IPS DF 4.7 (cell line): ENCODE measurements around the gene CFAP44.
"Not testable (repeated sequence)": the region's sequence is repeated elsewhere in the genome, so short reads cannot be mapped to it uniquely, and the experiment has no call there.

Source experiments
- DNase-seq: peaks from one replicate; pipeline ENCODE4 v3.0.0-alpha.2; 2013; ENCODE audit warnings: low spot score; ENCODE audit errors: extremely low read depth

Gene CFAP44

DNA sequence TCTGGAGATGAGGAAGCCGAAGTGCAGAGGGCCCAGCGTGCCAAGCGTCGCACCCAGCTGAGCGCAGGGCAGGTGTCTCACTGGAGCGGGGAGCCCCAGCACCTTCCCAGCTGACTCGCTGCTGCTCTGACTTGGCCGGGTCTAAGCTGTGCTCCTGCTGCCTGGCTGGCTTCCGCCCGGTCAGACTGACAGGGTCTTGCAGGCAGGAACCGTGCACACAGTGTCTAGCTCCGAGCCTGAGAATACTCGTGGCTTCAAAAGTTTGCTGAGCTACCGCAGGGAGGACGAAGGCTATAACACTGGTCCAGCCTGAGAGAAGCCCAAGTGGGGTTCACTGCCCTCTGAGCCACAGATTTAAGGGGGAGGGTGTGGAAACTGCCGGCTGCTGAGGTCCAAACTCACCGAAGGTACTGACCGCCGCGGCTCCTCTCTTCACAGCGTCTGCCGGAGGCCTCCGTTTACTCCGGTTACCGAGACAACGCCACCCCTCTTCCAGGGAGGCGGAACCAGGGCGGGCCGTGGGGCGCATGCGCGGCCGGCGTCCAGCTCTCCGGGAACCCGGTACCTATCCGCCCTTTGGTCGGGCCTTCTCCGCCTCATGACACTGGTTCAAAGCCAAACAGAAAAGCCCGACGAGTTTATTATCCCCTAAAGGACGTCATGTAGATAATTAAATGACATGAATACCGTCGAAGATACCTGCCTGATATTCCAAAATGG lies at the start of gene CFAP44:
Gene CFAP44, minus strand, starts transcription at position 443 of the 720 bp plus-strand sequence. CDS start 7,829 bp downstream, outside the sequence.
- peak; percentile 53 for DNase-seq

- DNase-seq, result no peak
Measured at GRCh38 chr3:113485161-113485609, 43.9 kb upstream of the CFAP44 start.

DNA sequence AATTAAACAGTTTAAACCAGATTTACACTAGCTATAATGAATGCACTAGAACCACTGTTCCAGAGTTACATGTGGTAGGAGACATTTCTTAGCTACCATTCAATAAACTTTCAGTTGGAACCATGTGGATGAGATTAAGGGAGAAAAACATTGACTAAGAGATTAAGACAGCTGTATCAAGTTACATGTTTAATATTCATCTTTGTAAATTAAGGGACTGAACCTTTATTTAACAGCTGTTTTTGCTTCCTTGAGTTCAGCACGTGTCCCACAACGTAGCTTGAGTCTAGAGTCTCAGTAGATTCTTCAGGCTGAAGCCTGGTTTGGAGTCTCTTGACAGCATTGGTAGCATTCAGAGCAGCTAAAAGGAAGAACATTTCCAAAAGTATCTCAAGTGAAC lies 27.2 kb upstream of the CFAP44 start:
- DNase-seq, result no peak

GRCh38 chr3:113461488-113461887 lies 20.2 kb upstream of the CFAP44 start:
- no peak for DNase-seq

DNA sequence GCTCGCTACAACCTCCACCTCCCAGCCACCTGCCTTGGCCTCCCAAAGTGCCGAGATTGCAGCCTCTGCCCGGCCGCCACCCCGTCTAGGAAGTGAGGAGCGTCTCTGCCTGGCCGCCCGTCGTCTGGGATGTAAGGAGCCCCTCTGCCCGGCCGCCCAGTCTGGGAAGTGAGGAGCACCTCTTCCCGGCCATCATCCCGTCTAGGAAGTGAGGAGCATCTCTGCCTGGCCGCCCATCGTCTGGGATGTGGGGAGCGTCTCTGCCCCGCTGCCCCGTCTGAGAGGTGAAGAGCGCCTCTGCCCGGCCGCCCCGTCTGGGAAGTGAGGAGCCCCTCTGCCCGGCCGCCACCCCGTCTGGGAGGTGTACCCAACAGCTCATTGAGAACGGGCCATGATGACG lies 17.3 kb upstream of the CFAP44 start:
- not testable (repeated sequence) for DNase-seq

DNA sequence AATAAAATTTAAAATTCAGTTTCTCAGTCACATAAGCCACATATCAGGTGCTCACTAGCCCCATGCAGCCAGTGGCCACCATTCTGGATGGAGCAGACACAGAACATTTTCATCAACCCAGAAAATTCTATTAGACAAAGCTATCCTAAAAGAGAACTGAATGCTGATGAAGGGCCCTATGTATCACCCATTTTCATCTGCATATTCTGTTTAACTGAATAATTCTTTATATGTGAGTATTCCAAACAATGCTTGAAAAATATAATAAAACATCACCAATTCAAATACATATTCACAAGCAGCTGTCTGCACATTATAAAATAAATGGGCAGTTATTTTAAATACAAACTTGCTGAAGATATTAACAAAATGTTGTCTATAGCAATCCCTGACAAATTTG lies 14.2 kb upstream of the CFAP44 start:
- DNase-seq, result no peak

DNA sequence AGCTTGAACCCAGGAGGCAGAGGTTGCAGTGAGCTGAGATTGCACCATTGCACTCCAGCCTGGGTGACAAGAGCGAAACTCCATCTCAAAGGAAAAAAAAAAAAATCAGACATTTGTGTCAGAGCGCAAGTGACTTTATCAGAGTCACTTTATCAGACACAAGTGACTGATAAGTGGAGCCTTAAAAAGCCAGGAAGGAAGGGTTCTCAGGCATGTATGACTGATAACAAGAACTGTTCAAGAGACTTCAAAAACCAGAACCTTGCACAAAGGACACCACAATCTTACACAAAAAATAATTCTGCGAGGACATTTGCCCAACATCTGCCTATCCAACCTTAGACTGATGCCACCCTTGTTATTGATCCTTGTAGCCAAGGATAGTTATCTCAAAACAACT lies 13.3 kb upstream of the CFAP44 start:
- DNase-seq, result no peak

DNA sequence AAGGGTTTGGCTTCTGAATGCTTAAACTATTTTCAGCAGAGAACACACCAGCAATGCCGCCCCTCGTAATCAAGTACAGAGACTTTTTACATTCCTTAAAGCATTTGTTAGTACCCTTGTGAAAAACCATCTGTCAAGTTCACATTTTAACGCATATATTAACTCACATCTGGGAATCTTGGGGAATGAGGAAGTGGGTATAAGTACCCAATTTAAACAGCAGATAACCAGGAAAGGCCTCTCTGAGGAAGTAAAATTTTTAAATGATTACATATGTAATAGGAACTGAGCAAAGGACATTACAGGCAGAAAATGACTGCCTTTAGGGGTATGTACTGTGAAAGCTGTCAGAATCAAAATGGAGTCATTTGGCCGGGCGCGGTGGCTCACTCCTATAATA lies 12.8 kb upstream of the CFAP44 start:
- no peak for DNase-seq

- no peak for DNase-seq
Measured at GRCh38 chr3:113450911-113451310, 9.6 kb upstream of the CFAP44 start.

GRCh38 chr3:113439606-113440005 lies 1.7 kb downstream of the CFAP44 start:
- DNase-seq, result no peak

GRCh38 chr3:113438224-113438623 lies 3.1 kb downstream of the CFAP44 start:
- no peak for DNase-seq

DNA sequence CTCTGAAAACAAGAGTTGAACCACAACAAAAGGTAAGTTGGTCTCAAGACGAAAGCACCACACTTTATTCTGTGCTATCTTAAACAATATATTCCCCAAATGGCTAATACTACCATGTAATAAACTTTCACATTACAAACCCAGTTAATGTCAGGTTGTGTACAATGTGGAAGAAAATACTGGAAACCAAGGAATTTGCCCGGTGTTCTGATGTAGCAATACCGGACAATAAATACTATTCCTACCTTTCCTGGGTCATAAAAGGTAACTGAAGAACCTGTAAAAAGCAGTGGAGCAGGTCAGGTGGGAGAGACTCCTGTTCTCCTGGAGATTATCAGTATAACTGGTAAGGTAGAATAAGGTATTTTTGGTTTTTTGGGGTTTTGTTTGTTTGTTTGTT lies 3.9 kb downstream of the CFAP44 start:
- DNase-seq, result no peak

- no peak for DNase-seq
Measured at GRCh38 chr3:113436809-113437208, 4.5 kb downstream of the CFAP44 start.

GRCh38 chr3:113431811-113432210 lies 9.5 kb downstream of the CFAP44 start:
- DNase-seq, result no peak

DNA sequence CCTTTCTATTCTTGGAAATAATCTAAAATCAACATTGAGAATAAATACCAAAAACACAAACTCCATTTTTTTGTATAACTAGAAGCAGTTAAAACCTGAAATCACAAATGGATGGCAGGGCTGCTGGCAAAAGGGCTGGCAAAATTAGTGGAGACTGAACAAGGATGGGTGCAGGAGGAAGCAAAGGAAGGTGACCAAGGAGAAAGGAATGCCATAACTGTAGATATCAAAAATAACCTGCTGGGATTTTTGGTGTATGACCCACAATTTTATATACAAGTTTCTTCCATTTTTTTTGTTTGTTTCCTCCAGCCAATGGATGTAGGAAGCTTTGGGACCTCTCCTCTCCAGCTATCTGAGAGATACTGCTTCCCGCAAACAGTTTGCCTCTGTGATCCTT lies 12.7 kb downstream of the CFAP44 start:
- DNase-seq, result no peak

- DNase-seq, result no peak
Measured at GRCh38 chr3:113423699-113424098, 17.6 kb downstream of the CFAP44 start.

- no peak for DNase-seq
Measured at GRCh38 chr3:113421082-113421481, 20.2 kb downstream of the CFAP44 start.

GRCh38 chr3:113409676-113410075 lies 31.6 kb downstream of the CFAP44 start:
- DNase-seq, result no peak

GRCh38 chr3:113405180-113405579 lies 36.1 kb downstream of the CFAP44 start:
- no peak for DNase-seq

- DNase-seq, result no peak
Measured at GRCh38 chr3:113404637-113405036, 36.7 kb downstream of the CFAP44 start.
